Muscle layer of duodenum (tissue), 2 donors: ENCODE data around the gene ZNF516.

Experiments
- H3K27ac ChIP-seq: one replicate; pipeline ENCODE4 v1.7.0; 2013; ENCODE audit warnings: mild to moderate bottlenecking, low read length
- H3K27me3 ChIP-seq: one replicate; pipeline ENCODE4 v1.7.0; 2013; ENCODE audit warnings: low read depth, mild to moderate bottlenecking, control low read depth, low read length
- H3K36me3 ChIP-seq, 2 donors: one replicate each; pipeline ENCODE4 v1.7.0; 2013; ENCODE audit warnings: low read length in 2 of 2, control low read depth in 1 of 2, mild to moderate bottlenecking in 1 of 2; ENCODE audit not compliant: insufficient read depth in 2 of 2, control insufficient read depth in 1 of 2
- H3K4me1 ChIP-seq, 2 donors: one replicate each; pipeline ENCODE4 v1.7.0; 2013; ENCODE audit warnings: low read length in 2 of 2, mild to moderate bottlenecking in 2 of 2, control low read depth in 1 of 2, moderate library complexity in 1 of 2; ENCODE audit not compliant: insufficient read depth in 2 of 2, control insufficient read depth in 1 of 2
- H3K4me3 ChIP-seq, 2 donors: one replicate each; pipeline ENCODE4 v1.7.0; 2013; ENCODE audit warnings: low read length in 2 of 2, low read depth in 1 of 2, mild to moderate bottlenecking in 1 of 2
- H3K9me3 ChIP-seq, 2 donors: one replicate each; pipeline ENCODE4 v1.7.0; 2013; ENCODE audit warnings: low read length in 2 of 2, control low read depth in 1 of 2, mild to moderate bottlenecking in 1 of 2; ENCODE audit not compliant: control insufficient read depth in 1 of 2
- donor health status: healthy.

The ZNF516 gene

DNA sequence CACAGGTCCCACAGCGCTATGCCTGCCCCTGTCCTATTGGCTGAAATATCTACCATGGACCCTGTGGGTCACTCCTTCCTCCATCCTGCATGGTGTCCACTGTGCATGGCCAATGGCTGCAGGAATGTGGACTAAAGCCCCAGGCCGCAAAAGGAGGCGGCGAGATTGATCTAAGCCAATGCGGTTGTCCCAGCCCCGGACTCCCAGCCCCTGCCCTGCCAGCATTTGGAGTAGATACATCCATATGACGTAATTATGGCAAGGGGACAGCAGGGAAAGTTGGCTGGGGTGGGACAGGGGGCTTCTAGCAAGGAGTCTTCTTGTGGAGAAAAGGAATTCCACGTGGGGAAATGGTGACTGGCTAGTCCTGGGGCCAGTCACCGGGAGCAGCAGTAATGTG is 11.4 kb upstream of the ZNF516 start:
- Histone ChIP-seq H3K27me3 (no peaks in the 10 kb centered on the region), H3K27ac (no peak overlapping the region), H3K36me3 (no peaks in the 10 kb centered on the region), H3K9me3 (no peaks in the 10 kb centered on the region), H3K4me3 (no peak overlapping the region), H3K4me1 (no peaks in the 10 kb centered on the region)

DNA sequence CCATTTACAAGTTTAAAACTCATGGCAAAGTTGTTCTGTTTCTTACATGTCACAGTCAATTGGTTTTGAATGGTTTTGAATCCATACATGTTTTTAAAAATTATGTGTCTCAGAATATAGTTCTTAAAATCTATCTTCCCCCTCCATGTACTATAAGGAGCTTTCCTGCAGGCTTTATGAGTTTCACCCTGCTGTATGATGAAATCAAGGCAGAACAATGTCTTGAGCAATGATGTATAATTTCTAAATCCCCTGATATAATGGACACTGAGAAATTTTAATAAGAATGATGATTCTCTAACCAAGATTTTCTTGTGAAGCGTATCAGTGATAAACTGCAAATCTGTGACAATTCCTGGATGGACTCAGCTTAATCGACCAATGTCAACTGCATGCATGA is 10.6 kb upstream of the ZNF516 start:
- Histone ChIP-seq H3K27ac (no peak overlapping the region), H3K9me3 (no peaks in the 10 kb centered on the region), H3K27me3 (no peaks in the 10 kb centered on the region), H3K4me1 (no peaks in the 10 kb centered on the region), H3K36me3 (no peaks in the 10 kb centered on the region), H3K4me3 (no peak overlapping the region)

DNA sequence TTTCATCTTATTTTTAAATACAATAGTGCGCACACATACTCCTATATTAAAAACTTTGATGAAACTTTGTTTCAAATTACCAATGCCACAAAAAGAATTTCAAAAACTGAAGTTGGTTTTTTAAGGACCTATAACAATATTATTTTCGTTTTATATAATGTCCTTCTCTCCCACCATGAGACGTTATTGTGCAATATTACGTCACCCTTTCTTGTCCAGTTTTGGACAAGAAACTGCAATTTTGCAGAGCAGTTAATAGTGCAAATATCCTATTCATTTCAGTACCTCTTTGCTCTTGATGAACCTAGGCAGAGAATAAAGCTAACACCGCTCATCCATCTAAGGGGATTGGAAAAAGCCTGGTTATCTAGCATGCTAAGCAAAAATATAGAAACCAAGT is 9.7 kb upstream of the ZNF516 start:
- no peak overlapping the region for H3K4me3 ChIP-seq
- no peaks in the 10 kb centered on the region for H3K36me3 ChIP-seq
- H3K9me3 ChIP-seq: no peaks in the 10 kb centered on the region
- no peaks in the 10 kb centered on the region for H3K27me3 ChIP-seq
- no peak overlapping the region for H3K27ac ChIP-seq
- H3K4me1 ChIP-seq: no peaks in the 10 kb centered on the region

DNA sequence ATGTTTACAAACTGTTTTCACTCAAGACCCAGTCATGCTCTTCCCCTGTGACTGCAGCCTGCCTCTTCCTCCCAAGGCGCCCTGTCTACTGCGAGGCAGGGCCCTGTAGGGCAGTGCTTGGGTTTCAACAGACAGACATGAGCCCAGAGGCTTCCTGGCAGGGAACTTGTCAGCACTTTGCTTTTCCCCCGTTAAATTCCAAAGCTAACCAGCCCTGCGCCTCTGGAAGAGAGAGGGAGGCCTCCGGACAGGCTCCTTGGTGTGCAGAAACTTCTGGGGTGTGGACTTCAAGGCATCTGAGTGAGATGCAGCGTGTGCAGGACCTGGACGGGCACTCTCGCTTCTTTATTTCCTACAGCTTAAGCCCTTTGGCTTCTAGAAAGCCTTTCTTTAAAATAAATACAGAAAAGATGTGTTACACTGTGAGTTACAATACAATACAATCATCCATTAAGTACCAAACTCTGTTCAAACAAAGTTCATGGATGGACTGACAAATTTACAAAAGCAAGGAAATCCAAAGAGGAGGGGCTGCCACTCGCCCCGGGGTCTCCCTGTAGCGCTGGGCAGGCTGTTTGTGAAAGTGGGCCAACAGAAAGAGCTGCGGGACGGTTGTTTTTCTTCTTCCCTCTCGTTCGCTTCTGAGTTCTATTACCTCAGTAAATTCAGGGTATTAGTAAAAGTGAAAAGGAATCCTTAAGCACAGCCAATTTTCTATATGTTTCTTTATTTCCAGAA is 8.8 kb upstream of the ZNF516 start:
- no peaks in the 10 kb centered on the region for H3K36me3 ChIP-seq
- H3K9me3 ChIP-seq: no peaks in the 10 kb centered on the region
- H3K27me3 ChIP-seq: no peaks in the 10 kb centered on the region
- no peak overlapping the region for H3K27ac ChIP-seq
- no peaks in the 10 kb centered on the region for H3K4me1 ChIP-seq
- no peak overlapping the region for H3K4me3 ChIP-seq

DNA sequence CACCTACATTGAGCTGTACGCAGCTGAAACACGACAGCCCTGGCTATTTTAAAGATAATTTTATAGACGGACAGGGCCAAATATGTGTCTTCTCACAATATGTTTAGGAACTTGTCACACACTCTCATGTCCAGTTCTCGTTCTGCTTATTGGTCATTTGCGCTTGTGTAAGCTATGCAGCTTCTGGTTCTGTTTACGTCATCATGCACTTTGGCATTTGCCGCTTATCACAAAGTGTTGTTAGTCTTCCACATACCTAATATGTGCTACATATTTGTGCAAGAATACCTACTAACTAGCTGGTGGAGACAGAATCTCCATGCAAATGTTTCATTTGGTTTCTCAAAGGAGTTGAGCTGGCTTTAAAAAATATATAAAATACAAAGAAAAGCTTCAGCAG is 7.5 kb upstream of the ZNF516 start:
- no peaks in the 10 kb centered on the region for H3K4me1 ChIP-seq
- H3K9me3 ChIP-seq: no peaks in the 10 kb centered on the region
- no peak overlapping the region for H3K27ac ChIP-seq

DNA sequence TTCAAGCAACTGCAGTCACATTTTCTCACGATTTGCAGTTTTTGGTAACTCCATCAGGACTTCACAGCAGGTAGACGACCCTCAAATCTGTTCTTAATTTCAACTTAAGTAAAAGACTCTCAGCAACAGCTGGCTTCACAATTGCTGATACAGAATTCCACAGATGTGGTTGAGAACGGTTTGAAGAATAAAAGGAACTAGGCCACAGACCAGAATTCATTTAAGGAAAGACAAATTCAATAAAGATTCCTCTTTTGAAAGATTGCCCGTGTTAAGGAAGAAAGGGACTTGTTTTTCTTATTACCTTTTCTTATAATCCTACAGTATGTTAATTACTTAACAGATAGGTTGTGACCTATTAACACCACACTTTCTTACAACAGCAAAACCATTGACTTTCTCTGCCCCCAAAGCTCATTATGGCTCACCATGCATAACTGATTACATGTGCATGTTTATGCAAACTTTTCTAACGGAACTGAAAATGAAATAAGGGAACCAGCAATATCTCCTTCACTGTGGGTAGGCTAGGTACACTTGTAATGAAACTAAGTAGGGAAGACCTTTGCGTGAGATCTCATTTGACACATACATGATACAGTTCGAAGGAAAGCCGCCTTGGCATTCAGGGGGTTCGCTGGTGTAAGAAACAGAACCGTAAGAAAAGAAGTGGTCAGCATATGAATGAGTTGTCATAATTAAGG is 4.7 kb upstream of the ZNF516 start:
- Histone ChIP-seq H3K4me3 (no peak overlapping the region), H3K36me3 (no peaks in the 10 kb centered on the region), H3K4me1 (no peaks in the 10 kb centered on the region), H3K9me3 (no peaks in the 10 kb centered on the region), H3K27me3 (no peaks in the 10 kb centered on the region), H3K27ac (no peak overlapping the region)

More for the DNA sequence above, 7.5 kb upstream of the ZNF516 start:
- no peak overlapping the region for H3K4me3 ChIP-seq
- no peaks in the 10 kb centered on the region for H3K27me3 ChIP-seq
- H3K36me3 ChIP-seq: no peaks in the 10 kb centered on the region

DNA sequence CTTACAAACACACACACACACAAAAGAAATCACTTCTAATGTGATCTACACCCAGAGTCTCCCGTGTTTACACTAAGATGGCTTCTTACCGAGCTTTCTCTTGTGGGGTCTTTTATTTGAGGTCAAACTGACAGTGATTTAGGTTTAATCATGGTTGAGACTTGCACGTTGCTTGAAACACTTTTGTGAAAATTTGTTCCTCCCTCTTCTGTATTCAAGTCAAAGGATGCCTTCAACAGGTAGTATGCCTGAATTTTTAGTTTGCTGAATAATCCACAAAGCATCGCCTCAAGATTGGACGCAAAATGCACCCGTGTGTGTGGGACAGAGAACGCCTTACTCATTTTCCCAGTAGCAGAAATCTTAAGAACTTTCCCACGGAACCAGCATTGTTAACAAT is 4.0 kb upstream of the ZNF516 start:
- Histone ChIP-seq H3K27ac (no peak overlapping the region), H3K36me3 (no peaks in the 10 kb centered on the region), H3K4me3 (no peak overlapping the region), H3K9me3 (no peaks in the 10 kb centered on the region), H3K27me3 (no peaks in the 10 kb centered on the region), H3K4me1 (no peaks in the 10 kb centered on the region)

DNA sequence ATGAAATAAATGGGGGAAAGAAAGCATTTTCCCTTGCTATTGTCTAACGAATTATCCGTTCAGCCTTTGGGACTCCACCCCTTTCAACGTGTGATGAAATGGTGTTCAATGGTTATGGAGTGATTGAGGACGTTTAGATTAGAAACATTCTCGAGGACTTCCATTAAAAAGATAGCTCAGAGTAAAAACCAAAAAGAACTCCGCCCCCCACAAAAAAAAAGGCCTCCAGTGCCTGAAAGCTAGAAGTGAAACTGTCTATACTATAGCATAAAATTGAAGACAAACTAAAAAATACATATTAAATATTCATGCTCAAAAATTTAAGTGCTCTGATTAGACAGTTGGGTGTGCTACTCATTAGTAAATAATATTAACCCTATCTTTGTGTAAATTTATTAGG is 3.0 kb upstream of the ZNF516 start:
- H3K27ac ChIP-seq: no peak overlapping the region
- no peaks in the 10 kb centered on the region for H3K36me3 ChIP-seq
- H3K4me3 ChIP-seq: no peak overlapping the region
- H3K9me3 ChIP-seq: no peaks in the 10 kb centered on the region
- H3K27me3 ChIP-seq: no peaks in the 10 kb centered on the region
- H3K4me1 ChIP-seq: no peaks in the 10 kb centered on the region

DNA sequence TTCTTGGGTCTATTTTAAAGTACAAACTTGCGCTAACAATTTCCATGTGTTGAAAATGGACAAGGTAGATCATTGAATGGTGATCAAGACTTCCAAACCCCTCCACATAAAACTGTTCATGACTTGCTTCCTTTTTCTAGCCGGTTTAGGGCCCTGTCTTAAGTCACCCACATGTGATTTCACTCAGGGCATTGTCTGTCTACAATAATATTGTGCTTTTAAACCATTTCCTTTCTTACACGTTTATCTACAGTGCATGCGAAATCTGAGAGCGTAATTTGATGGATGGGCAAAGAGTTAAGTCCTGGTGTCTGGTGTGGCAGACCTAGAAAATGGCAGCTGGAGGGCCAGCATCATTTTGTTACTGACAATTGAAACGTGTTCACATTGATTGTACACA is 2.0 kb upstream of the ZNF516 start:
- Histone ChIP-seq H3K4me1 (no peaks in the 10 kb centered on the region), H3K9me3 (no peaks in the 10 kb centered on the region), H3K27me3 (no peaks in the 10 kb centered on the region), H3K4me3 (no peak overlapping the region), H3K27ac (peak overlapping the region; percentile 39), H3K36me3 (no peaks in the 10 kb centered on the region)

DNA sequence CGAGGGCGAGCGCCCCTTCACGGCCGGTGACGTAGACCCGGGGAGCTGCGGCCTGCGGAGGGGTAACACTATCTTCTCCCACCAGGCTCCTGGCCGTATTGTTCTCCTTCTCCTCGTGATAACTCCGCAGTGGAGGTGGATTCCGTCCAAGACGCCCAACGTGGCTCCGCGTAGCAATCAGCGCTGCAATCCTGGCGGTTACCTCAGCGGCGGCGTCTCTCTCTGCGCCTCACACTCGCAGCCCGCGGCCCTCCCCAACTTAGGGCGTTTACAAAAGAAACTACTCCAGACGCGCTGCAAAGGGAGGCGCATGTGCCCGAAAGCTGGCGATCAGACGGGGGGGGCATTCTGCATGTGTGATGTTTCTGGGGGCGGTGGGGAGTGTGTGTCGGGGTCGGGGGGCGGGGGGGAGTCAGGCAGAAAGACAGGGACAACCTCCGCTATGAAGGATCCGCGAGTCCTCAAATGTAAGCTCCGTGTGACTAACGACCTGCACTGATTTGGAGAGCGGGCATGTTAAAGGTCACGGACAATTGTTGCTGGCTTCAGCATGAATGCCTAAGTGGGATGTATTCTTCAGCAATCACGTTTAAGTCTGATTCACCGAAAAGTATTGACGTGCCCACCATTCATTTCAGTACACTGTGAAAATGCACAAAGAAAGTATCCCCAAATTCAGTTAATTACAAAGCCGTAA is 1.3 kb upstream of the ZNF516 start:
- Histone ChIP-seq H3K9me3 (no peaks in the 10 kb centered on the region), H3K27me3 (no peaks in the 10 kb centered on the region), H3K36me3 (no peaks in the 10 kb centered on the region), H3K27ac (peak overlapping the region; percentile 39), H3K4me3 (peak overlapping the region; percentile 44 to 86), H3K4me1 (no peaks in the 10 kb centered on the region)

DNA sequence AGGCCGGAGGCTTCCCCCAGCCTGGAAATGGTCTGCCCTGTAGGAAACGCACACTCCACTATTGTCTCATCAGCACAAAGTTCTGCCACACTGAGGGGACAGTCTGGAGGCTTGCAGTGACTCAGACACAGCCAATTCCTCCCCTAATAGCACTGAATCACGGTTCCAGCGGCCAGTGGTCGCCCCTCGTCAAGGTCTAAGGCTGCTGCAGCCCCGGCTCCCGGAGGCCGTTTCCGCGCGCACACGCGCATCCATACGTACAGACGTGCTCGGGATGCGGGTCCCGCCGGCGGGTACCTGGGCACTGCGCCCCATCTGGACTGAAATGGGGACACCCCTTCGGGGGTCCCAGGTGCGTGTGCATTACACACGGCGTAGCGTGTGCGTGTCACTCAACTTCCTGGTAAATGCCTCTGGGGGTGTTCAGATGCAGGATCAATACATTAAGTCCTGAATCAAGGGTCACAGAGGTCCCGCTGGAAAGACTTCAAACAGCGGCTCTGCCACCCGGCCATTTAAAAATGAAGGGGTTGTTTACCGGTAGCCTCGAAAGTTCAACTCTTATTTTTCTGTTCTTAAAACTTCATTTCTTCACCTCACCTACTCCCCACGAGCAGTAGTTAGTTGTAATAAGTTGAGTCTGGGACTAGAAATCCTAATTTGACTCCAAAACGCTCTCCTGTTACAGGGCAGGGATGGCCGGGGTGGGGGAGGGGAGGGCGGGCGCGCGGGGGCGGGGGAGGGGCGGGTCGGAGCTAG is 572 bp upstream of the ZNF516 start:
- Histone ChIP-seq H3K4me3 (peak overlapping the region; percentile 86), H3K36me3 (no peaks in the 10 kb centered on the region), H3K4me1 (no peaks in the 10 kb centered on the region), H3K27me3 (no peaks in the 10 kb centered on the region), H3K27ac (peak overlapping the region; percentile 86), H3K9me3 (no peaks in the 10 kb centered on the region)
